ENCODE data around the gene DCST1.

Gene DCST1

GRCh38 chr1:155073377-155074242, 40.0 kb downstream of the DCST1 start:
- DNase-seq (ENCODE audit: low spot score): no peak

GRCh38 chr1:155075535-155075934, 41.9 kb downstream of the DCST1 start:
- no peak for DNase-seq (ENCODE audit: low spot score)

GRCh38 chr1:155076371-155076770, 42.7 kb downstream of the DCST1 start:
- no peak for DNase-seq (ENCODE audit: low spot score)

- DNase-seq (ENCODE audit: low spot score): no peak
Measured at GRCh38 chr1:155077346-155077745, 43.7 kb downstream of the DCST1 start.

GRCh38 chr1:155077758-155078445, 44.3 kb downstream of the DCST1 start:
- no peak for DNase-seq (ENCODE audit: low spot score)

GRCh38 chr1:155078469-155079209, 45.0 kb downstream of the DCST1 start, which contains the start of gene EFNA3:
Gene EFNA3, plus strand, starts transcription at chr1:155078837. Its CDS starts 105 bp downstream, at chr1:155078942.
- peak; percentile 84 for DNase-seq (ENCODE audit: low spot score)

GRCh38 chr1:155079210-155079486, 45.5 kb downstream of the DCST1 start:
- DNase-seq (ENCODE audit: low spot score): no peak

GRCh38 chr1:155079487-155080311, 46.1 kb downstream of the DCST1 start:
- DNase-seq (ENCODE audit: low spot score): no peak

GRCh38 chr1:155080312-155081228, 46.9 kb downstream of the DCST1 start:
- DNase-seq (ENCODE audit: low spot score): no peak

- no peak for DNase-seq (ENCODE audit: low spot score)
Measured at GRCh38 chr1:155081472-155082300, 48.1 kb downstream of the DCST1 start.

GRCh38 chr1:155082301-155083051, 48.9 kb downstream of the DCST1 start:
- no peak for DNase-seq (ENCODE audit: low spot score)

- DNase-seq (ENCODE audit: low spot score): no peak
Measured at GRCh38 chr1:155083052-155083541, 49.5 kb downstream of the DCST1 start.

GRCh38 chr1:155083865-155084721, 50.5 kb downstream of the DCST1 start:
- DNase-seq (ENCODE audit: low spot score): peak; percentile 13

GRCh38 chr1:155084722-155085503, 51.3 kb downstream of the DCST1 start:
- DNase-seq (ENCODE audit: low spot score): peak; percentile 97

GRCh38 chr1:155085504-155086127, 52.0 kb downstream of the DCST1 start:
- peak; percentile 48 for DNase-seq (ENCODE audit: low spot score)

- peak; percentile 69 for DNase-seq (ENCODE audit: low spot score)
Measured at GRCh38 chr1:155086128-155086741, 52.6 kb downstream of the DCST1 start.
